Anterior cingulate cortex (tissue), 58 donors: Measurements from ENCODE around the gene CGREF1.

ENCODE experiments used
- DNase-seq, 58 donors: peaks; one replicate each; lab custom pipeline; 2025; lab: John Stamatoyannopoulos, UW

CGREF1 gene, protein sequence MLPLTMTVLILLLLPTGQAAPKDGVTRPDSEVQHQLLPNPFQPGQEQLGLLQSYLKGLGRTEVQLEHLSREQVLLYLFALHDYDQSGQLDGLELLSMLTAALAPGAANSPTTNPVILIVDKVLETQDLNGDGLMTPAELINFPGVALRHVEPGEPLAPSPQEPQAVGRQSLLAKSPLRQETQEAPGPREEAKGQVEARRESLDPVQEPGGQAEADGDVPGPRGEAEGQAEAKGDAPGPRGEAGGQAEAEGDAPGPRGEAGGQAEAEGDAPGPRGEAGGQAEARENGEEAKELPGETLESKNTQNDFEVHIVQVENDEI

DNA sequence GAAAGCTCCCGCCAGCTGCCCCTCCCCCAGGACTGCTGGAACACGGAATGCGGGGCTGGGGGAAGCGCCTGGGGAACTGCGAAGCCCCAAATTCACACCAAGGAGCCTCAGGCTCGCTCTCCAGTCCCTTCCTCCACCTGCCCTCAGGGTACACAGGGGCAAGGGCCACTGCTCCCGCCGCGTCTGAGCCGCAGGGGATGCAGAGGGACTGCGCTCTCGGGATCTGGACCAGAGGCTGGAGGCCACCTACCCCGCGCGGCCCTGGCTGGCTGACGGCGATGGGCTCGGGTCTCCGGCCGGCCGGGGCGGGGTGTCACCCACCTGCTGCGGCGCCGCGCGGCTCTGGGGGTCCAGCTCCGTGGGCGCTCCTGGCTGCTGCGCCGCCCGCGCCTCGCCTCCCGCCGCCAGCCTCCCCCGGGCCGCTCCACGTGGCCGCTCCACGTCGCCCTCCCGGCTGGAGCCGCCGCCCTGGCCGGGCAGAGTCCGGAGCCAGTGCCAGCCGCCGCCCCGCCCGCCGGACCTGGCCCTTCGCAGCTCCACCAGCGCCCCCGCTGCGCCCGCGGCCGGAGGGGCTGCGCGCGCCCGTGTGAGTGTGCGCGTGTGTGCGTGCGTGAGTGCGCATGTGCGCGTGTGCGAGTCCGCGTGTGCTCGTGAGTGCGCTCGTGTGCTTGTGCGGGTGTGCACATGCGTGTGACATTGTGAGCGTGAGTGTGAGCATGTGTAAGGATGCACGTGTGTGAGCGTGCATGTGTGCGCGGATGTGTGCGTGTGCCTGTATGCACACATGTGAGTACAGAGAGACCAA lies at the start of gene CGREF1:
Gene CGREF1 (minus strand): TSS at position 604 of the 805 bp plus-strand sequence. CDS start 14,762 bp downstream, outside the sequence.
- DNase-seq = peak in 12 of 58 donors; percentile 8 to 37 (median 26)

DNA sequence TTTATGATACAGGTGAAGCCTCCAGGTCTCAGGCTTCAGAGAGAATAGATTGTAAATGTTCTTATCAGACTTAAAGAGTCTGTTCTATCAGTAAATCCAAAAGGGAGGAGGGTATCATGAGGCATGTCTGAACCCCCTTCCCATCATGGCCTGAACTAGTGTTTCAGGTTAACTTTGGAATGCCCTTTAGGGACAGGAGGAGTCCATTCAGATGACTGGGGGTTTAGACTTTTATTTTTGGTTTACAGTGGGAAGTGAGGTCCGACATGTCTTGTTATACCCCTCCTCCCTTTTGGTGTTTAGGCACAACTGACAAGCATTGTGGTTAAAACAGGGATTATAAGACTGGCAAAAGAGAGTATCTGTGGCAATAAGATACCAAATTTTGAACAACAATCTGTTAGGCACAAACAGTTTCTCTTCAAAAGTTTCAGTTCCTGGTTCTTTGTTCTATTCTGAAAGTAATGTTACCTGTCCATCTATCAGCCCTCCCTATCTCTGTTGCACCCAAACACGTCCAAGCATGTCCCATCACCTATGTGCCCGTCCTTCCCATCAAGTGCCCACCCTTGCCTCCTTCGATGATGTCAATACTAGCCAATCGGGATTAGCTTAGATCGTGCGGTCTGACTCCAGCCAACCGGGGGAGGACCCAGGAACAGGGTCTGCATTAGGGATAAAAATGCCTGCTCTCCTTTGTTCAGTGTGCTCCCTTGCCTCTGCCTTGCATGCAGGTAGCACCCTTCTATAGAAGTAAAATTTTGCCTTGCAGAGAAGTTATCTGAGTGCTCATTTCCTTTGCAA lies 46.2 kb upstream of the CGREF1 start:
- no peak for DNase-seq

DNA sequence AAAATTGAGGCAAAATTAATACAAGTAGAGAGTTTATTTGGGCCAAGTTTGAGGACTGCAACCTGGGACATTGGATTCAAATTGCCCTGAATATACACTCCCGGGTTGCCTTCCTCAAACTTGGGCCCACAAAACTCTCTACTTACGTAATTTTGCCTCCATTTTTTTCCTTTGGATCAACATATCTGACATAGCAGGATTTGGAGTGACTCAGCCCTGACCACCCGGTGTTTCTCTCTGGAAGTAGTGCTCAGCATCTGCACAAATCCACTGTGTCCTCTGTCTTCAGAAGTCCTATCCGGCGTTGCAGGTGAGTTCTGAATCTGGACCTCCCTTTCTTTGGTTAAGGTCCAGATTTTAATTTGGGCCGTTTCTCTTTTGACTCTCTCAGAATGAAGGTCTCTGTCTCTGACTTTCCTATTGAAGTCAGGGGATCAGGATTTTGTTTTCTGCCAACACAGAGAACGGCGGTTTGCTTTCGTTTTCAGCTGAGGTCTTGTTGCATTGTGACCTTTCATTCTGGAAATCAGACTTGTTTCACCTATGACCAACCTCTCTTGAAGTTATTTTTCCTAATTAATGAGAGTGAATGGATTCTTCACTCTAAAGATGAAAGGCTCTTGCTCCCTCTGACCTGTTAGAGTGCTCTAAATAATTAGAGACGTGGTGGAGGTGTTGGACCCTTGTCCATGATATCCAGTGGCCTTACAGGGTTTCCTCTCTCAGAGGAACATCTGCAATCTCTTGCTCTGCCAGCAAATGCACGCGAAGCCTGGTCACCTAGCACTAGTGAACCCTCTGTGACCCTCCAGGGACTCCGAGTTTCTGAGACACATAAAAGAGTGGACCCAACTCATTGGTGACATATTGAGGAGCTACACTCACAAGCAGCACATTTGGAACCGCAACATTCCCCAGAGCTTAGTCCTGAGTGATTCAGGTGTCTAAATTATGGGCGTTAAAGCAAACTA lies 43.5 kb upstream of the CGREF1 start:
- DNase-seq = no peak

DNA sequence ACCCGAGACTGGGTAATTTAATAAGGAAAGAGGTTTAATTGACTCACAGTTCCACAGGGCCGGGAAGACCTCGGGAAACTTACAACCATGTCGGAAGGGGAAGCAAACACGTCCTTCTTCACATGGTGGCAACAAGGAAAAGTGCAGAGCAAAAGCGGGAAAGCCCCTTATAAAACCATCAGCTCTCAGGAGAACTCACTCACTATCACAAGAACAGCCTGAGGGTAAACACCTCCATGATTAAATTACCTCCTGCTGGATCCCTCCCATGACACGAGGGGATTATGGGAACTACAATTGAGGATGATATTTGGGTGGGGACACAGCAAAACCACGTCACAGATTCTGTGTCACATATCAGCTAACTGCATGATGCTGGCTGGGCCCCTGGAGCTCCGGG lies 41.3 kb upstream of the CGREF1 start:
- DNase-seq = no peak

DNA sequence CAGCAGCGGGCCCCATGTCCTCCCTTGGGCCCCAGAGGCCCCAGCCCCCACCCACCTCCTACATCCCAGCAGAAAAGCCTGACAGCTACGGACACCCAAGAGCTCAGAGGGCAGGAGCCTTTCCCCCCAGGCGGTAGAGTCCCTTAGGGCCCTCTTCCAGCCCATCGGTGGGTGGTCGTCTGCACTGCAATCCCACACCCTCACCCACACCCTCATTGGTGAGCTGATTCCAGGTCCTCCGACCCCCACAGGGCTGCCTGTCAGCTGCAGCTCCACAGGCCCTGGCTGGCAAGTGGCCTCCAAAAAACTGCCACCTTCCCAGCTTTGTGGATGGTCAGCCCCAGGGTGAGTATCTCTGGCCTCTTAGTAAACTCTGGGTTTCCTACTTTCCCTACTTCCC lies 40.3 kb upstream of the CGREF1 start:
- DNase-seq = no peak

DNA sequence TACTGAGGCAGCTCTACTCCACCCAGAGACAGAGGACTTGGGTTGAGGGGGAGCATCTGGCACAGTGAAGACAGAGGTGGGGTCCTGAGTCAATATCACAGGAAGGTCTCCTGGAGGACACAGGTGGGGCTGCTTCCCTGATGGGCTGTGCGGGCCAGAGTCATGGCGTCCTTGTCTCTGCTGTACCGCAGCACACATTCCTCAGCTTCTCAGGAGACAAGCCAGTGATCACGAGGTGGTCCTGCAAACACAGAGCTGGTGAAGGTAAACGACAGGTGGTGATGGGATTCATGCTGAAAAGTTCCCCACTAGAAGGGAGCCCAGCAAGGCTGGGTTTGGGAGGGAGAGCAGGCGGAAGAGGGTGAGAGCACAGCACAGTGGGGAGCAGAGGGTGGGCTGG lies 39.5 kb upstream of the CGREF1 start:
- DNase-seq = no peak

DNA sequence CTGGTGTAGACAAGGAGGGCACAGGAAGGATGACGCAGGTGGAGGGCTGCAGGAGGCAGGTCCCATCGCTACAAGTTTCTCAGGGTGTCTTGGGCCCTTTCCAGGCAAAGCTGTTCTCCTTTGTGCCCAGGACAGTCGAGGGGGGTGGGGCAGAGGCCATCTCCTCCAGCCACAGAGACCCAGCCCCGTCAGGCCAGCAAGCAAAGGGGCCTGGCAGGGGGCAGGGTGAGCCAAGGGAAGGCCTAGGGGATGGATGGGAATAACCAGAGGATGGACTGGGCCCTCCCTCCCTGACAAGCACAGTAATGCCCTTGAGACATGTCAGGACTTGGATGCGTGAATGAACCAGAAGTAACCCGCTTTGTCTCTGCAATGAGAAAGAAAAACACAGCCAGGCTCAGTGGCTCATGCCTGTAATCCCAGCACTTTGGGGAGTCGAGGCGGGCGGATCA lies 36.2 kb upstream of the CGREF1 start:
- DNase-seq = no peak

DNA sequence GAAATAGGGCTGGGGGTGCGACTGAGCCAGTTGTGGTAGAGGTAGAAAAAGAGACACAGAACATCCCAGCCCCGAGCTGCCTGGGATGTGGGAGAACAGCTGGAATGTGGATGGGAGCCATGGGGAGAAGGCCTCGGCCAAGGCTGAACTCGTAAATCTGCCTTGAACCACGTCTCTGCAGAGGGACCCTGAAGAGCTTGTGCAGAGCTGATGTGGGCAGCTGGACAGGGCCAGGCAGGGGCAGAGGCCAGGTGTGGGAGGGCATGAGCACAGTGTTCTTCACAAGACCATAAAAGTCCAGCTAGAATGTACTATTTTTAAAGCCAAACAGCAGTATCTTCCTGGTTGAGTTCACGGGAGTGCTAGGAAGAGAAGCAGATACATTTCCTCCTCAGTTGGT lies 35.6 kb upstream of the CGREF1 start:
- no peak for DNase-seq

DNA sequence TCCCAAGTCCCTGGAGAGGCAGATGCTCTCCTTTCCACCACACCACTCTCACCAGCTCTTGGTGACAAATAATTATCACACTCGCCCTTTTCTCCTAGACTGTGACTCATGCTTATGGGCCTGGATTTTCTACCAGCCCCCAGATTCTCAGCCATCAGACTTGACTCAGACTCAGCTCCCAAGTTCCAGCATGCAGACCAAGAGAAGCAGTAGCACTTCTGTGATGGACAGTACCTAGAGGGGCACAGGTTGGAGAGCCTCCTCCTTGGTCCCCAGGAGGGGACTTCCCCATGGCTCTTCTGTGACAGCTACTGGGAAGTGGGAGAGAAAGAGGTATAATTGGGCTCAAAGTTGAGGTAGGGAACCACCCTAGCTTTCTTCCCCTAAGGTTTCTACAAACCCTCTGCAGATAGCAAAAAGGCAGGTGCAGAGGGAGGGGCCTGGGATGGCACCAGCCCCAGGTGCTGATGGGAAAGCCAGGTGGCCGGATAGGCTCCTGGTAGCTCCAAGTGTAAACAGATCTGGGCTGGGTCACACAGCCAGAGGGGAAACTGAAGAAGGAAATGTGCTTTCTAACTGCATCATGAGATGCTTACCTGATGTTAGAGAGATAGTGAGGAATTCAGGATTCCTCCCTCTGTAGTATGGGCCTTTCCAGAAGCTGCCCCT lies 34.0 kb upstream of the CGREF1 start:
- DNase-seq = peak in 1 of 58 donors; percentile 37

DNA sequence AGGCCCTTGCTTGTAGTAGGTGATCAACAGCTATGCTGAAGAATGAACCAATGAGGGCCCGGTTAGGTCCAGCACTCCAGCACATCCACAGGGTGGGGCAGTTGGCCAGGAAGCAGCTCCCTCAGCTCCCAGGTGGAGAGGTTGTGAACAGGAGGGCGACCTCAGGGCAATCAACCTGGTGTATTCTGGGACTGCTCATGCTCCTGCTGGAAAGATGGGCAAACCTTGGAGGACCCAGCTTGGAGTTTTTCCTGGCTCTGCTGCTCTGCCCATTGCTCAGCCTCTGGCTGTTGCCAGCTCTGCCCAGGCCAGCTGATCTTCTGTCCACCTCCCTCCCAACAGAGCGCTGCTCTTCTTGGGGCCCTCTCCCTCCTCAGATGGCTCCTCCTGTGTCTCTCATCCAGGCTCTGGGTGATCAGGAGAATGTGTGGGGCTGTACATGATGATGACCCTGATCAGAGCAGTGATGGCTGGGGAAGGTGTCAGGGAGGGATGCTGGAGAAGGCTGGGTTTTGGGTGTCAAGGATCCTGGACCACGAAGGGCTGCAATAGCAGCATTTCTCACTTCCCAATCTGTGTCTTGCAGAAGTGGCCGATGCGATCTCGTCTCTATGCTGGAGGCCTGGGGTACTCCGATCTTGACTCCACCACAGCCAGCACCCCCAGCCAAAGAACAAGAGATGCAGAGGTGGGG lies 33.3 kb upstream of the CGREF1 start:
- DNase-seq = no peak

DNA sequence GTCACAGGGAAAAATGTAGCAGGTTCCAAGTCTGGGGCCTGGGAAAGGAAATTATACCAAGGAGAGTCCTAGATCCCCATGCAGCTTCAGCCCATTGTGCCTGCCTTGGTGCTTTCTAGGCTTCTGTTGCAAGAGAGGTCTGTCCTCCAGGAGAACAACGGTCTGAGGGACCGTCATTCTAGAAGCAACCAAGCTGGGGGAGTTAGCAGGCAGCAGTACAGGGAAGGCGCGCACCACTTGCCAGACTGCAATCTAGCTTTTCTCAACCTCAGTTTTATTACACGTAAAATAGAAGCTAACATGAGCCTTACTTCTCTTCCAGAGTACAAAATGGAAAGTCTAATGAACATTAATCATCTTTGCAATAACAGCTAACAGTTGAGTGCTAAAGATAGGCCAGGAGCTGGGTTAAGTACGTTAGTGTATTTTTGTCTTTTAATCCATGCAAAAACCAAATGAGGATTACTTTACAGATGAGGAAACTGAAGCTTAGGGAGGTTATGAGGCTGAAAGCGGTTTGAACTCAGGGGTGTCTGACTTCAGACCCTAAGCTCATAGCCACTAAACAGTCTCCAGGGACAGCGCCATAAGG lies 31.8 kb upstream of the CGREF1 start:
- DNase-seq = no peak

DNA sequence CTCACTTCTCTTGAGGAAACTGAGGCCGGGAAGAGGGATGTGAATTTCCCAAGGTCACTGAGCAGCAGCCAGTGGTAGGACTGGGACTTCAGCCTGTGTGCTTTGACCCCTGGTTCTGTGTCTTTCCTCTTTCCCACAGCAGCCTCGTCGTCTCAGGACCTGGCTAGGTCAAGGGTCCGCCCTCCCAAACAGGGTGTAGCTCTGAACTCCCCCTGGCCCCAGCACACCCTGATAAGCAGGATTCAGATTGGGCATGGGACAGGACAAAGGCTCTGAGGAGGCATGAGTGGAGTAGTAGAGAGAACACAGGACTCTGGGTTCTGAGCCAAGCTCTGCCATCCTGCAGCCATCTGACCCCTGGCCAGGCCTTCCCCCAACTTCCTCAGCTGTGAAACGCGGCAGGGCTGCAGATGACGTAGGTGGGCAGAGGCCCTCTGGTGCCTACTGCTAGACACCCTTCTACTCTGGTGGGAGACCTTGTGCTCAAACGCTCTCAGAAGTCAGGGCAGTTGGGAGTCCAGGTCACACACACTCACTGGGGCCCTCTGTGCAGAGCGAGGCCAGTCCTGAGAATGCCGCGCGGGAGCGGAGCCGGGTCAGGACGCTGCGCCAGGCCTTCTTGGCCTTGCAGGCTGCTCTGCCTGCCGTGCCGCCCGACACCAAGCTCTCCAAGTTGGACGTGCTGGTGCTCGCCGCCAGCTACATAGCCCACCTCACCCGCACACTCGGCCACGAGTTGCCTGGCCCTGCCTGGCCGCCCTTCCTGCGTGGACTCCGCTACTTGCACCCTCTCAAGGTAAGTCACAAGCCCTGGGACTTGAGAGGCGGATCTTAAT lies 30.9 kb upstream of the CGREF1 start:
- DNase-seq = no peak

DNA sequence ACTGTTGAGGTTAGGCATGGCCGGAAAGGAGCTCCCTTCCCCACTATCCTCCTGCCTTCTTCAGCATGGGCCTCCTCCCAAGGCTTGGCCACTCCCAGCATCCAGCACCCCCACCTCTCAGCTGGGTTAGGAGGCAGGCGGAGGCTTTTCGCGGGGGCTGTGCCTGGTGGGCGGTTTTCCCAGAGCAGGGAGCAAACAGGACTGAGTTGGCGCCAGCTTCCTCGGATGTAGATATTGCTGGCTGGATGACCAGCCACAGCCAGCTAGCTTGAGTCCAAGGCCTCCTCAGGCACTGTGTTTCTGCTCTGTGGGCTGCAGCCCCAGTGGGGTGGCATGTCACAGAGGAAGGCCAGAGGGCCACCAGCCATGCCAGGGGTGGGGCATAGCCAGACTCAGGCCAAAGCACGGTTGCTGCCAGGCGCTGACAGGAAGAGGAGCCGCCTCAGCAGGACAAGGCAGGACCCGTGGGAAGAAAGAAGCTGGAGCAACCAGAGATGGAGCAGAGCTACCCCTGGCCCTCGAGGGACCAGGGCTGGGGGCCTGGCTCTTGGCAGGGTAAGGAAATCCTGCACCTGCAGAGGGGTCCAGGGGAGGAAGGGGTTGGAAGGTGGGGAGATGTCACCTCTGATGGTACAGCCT lies 30.0 kb upstream of the CGREF1 start, which contains the start of gene TCF23:
Gene TCF23 (plus strand): TSS at position 204 of the 639 bp plus-strand sequence. CDS start 130 bp downstream, at position 334.
- DNase-seq = no peak

DNA sequence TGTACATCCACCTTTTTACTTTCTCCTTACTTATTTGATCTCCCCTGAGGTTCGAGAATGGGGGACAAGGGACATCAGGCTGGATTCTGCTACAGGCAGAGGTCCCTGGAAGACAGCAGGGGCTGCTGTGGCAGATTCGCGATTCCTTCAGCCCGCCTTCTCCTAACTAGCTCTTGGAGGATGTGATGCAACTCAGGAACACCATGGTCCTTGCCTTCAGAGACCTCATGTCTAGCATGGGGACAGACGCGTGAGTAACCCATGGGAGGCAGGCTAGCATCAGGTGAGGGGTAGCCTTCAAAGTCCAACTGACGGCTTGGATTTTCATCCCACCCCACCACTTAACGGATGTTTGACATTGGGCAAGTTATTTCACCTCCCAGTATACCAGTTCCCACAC lies 29.0 kb upstream of the CGREF1 start:
- DNase-seq = no peak

DNA sequence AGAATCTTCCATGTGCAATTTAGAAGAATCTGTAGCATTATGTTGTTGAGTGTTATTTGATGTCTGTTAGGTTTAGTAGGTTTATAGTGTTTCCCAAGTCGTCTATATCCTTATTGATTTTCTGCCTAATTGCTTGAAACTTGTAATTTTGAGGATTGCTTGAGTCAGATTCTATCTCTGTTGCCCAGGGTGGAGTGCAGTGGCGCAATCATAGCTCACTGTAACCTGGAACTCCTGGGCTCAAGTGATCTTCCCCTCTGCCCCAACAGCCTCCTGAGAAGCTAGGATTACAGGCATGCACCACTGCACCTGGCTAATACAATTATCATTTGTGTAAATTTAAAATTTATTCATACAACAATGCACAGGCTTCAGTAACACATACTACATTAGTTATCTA lies 26.8 kb upstream of the CGREF1 start:
- DNase-seq = no peak

DNA sequence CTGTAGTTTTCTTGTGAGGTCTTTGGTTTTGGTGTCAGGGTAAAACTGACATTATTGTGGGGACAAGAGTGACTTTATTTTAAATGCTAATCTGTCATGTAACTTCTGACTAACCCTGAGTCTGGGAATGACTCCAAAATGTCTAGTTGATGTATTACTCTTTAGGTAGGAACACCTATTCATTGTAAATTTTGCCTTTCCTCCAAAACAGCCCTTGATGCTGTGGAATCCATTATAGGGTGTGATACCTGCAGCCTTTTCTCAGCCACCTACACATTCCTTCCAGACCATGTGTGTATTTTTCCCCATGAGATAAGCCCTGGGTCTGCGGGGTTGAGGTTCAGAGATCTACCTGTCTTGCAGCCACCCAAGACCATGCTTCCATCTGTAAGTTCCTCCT lies 24.4 kb upstream of the CGREF1 start:
- no peak for DNase-seq

DNA sequence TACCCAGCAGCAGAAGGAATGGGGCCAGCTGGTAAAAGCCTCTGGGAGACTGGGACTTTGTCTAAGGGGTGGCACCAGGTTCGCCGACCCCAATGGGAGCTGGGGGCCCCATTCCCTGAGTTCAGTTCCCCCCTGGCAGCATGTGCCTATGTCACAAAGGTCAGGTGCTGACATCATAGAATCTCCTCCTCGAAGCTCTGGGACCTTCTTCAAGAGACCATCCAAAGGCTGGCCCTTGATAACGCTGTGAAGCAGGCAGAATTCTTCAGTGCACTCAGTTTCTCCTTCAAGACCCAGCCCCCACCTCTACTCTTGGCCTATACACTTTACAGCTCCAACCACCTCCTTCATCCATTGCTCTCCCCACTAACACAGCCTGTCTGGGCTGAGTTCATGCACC lies 20.4 kb upstream of the CGREF1 start, which contains the start of gene PRR30:
Gene PRR30 (minus strand): TSS at position 101 of the 400 bp plus-strand sequence. CDS start 1,081 bp downstream, outside the sequence.
- DNase-seq = no peak
